ENCODE measurements around the gene SSTR3.

Gene SSTR3

DNA sequence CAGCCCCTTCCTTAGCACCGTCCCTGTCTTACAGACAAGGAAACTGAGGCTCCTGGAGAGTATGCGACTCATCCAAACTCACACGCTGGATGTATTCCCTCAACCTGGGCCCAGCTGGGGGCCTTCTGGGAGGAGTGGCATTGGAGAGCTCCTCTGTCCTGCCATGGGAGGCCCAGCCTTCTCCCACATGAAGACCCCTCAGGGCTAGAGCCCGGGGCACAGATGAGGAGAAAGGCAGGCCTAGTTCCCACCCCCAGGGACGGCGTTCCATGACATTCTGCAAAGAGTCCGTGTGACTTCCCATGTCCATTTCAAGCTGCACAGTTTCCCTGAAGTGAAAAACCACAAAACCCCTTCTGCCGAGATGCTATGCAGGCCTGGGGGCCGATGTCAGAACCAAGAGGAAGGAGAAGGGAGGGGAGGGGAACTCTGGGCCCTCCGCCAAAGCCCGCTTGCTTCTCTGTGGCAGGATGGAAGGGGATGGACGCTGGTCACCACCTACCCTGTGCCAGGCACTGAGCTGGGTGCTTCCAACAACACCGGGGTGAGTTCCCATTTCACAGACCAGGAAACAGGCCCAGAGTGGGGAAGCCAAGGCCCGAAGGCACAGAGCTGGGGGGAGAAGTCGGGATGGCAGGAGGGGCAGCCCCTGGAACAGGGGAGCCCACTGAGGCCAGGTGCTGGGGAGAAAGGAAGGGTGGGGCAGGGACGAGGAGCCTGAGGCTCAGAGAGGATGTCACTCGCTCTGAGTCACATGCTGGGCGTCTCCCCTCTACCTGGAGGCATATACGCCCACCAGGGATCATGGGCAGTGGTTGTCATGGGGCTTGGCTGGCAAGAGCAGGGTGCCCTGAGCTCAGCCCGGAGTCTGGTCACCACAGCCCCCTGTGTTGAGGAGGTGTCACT is 16.1 kb upstream of the SSTR3 start:
- DNase-seq = no peak

DNA sequence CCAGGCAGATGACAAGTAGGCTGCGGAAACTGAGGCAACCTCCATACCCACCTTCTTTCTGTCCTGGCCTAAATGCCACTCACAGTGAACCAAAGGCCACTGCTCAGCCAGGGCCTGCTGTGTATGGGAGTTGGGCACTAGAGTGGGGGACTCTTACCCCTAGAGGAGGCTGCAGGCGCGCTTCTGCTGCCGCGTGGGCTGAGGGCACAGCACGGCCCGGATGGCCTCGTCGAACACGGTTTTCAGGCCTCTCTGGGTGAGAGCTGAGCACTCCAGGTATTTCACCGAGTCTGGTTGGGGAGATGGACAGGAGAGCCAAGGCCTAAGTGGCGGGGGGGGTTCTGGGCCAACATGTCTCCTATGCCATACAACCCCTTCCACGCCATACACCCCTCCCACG is 14.2 kb upstream of the SSTR3 start:
- DNase-seq = no peak

DNA sequence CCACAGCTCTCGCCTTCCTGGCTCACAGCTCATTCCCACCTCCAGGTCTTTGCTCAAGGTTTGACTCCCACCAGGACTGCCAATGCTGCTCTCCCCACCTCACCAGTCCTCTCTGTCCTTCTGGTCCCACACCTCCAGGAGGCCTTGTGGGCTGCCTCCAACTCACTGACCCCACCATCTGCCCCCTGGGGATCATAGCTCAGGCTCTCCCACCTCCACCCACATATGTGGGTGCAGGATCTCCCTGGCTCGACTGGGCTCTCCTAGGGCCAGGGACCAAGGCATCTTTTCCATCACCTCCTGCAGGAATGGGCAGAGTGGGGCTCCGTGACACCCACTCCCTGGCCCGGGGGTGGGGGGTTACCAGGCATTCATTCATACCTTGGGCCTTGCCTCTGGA is 13.8 kb upstream of the SSTR3 start:
- DNase-seq = no peak

DNA sequence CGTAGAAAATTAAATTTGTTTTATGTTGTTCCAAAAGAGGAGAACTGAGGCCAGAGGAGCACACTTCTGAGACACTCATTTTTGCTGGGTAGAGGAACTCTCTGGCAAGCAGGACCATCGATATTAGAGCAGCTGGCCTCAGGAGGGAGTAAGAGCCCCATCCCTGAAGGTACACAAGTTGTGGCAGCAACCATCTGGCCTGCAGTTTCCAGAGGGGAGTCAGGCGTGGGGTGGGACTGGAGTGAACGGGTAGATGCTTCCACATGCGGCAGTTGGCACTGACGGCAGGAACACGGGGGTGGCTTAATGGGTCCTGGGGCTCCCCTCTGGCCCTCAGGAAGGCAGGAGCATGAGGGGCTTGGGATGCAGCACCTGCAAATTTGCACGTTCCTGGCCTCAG is 13.2 kb upstream of the SSTR3 start:
- no peak for DNase-seq

DNA sequence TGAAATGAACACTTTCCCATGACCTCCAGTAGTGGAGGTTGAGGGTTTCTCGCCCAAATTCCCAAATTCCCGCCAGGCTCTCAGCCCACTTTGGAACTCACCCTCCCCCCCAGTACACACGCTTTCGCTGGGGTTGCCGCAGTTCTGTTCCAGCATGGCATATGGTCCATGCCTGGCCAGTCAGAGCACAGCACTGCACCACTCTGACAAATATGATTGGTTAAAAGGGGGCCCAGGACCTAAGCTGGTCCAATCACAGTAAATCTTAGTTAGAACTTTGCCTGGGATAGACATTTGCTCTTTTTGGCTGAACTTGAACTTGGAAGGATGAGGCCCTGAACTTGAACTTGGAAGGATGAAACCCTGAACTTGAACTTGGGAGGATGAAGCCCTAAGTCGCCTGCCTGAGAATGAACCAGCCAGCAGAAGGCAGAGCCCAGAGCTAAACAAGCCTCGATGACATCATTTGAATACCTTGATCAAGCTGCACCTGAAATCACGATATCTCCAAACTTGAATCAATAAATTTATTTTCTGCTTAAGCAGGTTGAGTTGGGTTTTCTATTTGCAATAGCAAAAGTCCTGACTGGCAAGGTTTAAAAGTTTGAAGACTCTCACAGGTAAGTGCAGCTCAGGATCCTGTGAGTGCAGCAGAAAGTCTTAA is 12.6 kb upstream of the SSTR3 start:
- DNase-seq = no peak

DNA sequence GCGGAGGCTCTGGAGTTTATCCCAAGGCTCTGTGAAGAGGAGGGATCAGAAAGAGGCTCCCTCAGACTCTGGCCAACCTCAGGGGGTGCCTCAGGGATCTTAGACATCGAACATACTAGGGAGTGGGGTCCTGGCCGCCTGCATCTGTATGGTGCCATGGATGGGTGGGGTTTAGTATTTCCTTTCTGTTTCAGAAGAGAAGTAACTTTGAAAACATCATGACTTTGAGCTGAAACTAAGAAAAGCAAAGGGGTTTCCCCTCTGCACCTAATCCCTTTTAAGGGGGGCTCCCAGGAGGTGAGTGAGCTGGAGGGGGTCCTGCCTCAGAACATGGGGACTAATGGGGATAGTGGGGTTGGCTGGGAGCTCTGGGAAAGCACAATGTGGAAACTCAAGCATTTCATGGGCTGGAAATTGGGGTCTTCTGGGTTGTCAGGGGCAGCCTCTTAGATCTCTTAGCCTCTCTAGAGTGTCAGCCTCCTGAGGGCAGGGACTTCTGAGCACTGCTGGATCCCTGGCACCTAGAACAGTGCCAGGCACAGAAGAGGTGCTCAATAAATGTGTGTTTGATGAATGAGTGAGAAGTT is 11.8 kb upstream of the SSTR3 start:
- DNase-seq = no peak

DNA sequence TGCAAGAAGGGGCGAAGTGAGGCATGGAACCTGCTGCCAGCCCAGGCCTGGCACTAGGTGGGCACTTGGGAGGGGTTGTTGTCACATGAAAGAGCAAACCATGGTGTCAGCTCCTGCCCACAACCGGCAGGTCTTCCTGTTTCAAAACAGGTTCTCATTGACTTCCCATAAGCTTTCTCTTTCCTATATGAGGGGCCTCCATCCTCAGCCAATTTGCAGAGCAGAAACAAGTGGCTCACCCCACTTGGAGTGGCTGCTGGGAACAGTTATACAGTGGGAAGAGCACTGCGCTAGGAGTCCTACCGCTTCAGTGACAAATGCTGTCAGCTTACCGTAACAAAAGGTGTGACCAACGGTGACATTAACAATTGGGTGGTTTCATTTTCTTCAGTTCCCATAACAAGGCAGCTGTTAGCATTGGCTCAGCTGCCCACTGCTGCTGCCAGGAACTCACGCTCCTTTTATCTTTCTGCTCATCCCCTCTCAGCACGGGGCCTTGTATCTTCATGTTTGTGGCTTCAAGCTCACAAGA is 10.2 kb upstream of the SSTR3 start:
- no peak for DNase-seq

DNA sequence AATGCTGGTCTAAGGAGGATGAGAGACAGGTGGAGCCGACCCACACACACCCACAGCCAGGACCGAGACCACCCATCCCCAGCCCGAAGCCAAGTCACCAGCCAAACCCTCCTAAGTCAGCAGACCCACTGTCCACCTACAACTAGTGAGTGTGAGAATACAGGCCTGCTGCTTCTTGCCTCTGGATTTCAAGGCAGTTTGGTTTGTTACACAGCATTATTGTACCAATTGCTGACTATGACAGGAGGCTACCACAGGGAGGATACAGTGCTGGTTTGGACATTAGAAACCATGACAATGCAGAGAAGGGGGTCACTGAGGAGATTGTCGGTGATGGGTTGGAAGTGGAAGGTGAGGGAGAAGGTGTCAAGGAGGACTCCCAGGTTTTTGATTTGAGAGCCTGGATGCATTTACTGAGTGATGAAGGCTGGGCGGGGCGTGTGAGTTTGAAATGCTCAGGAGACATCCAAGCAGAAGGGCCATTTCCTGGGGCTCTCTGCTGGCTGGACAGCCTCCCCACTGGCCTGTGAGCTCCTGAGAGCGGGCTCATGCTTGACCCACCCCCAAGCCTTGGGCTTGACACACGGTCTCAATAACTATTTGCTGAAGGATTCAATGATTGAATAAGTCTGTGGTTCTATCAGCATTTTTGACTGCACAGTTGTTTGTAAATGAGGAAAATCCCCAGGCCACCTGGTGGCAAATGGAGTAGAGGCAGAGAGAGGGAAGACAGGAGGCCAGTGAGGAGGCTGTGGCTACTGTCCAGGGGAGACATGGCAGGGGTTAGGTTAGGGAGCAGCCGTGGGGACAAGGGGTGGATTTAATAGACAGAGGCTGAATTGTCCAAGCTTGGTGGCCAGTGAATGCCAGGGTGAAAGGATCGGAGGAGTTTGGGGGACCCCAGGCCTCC is 9.4 kb upstream of the SSTR3 start:
- DNase-seq = no peak

DNA sequence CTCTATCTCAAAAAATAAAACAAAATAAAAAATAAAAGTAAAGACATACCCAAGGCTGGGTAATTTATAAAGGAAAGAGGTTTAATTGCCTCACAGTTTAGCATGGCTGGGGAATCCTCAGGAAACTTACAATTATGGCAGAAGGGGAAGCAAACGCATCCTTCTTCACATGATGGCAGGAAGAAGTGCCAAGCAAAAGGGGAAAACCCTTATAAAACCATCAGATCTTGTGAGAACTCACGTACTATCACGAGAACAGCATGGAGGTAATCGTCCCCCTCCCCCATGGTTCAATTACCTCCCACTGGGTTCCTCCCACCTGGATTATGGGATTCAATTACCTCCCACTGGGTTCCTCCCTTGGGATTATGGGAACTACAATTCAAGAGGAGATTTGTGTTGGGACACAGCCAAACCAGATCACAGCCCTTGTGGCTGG is 8.3 kb upstream of the SSTR3 start:
- DNase-seq = no peak

DNA sequence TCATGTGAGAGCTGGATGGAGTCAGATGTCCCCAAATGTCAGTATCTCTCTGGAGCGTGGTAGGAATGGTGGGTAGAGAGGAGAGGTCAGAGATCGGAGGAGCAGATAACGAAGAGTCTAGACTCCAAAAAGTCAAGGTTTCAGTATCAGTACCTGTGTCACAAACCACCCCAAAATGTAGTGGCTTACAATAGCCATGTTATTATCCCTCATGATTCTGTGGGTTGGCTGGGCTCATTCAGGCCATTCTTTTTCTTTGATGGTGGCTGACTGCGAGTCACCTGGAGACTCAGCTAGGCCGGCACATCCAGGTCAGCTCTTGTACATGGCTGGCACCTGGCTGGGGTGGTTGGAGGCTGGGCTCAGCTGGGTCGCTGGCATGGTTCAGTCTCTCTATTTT is 7.3 kb upstream of the SSTR3 start:
- DNase-seq = no peak

DNA sequence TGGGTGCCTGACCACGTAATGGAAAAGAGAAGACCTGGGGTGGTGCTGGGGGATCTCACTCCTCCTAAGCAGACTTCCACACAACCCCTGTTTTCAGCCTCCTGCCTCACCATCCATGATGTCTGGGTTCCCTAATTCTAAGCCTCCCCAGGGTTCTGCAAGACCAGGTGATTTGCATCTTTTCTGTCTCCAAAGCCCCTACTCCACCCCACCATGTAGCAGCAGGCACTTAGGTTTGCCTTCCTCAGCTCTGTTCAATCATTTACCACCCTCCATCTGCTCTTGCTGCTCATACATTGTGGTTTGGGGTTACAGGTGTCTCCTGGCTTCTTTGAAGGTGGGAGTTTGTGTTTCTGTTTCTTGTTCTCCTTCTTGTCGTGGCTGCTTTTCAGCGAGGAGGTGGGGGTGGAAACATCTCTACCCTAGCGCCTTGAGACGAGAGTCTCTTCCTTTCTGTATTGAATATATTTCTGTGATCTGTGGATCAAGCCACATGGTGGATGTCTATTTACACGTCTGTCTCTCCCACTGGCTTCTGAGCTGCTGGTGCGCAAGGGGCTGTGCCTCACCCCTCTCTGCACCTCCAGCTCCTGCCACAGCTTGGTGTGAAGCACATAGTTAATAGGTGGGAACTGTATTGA is 6.6 kb upstream of the SSTR3 start:
- no peak for DNase-seq

DNA sequence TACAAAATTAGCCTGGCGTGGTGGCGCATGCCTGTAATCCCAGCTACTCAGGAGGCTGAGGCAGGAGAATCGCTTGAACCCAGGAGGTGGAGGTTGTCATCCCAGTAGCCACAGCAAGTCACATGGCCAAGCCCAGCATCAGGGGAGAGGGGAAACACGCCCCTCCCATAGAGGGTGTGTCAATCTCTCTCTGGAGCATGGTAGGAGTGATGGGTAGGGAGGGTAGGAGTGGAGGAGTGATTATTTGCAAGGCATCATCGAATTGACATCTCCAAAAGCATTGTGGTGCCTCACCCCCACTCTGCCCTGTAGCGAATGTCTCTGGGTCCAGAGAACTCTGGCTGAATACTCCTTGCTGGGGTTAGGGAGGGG is 6.1 kb upstream of the SSTR3 start:
- no peak for DNase-seq

DNA sequence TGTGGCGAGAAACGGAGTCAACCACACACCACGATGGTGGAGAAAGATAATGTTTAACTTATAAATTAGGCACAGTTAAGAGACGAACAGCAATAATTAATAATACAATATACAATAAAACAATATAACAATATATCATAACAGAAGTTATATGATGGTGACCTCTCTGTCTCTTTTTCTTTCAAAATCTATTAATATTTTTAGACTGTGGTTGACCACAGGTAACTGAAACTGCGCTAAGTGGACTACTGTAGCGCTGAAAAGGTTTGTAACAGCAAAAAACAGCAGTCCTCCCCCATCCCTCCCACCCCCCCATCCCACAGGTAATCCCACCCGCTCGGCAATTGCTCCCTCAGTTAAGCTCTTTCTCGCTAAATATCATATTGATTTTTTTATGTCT is 3.6 kb upstream of the SSTR3 start:
- DNase-seq = no peak

DNA sequence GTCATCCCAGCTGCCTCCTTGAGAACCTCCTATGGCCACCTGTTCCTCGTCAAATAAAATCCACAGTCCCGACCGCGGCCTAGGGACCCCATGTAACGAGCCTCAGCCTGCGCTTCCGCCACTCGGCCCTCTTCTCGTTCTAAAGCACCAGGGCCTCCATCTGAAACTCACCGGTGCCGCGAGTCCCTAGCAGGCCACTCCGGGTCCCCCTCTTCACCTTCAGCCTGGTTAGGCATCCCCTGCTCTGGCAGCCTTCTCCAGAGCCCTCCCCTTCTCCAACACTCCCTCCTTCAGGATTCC is 2.4 kb upstream of the SSTR3 start:
- DNase-seq = no peak

DNA sequence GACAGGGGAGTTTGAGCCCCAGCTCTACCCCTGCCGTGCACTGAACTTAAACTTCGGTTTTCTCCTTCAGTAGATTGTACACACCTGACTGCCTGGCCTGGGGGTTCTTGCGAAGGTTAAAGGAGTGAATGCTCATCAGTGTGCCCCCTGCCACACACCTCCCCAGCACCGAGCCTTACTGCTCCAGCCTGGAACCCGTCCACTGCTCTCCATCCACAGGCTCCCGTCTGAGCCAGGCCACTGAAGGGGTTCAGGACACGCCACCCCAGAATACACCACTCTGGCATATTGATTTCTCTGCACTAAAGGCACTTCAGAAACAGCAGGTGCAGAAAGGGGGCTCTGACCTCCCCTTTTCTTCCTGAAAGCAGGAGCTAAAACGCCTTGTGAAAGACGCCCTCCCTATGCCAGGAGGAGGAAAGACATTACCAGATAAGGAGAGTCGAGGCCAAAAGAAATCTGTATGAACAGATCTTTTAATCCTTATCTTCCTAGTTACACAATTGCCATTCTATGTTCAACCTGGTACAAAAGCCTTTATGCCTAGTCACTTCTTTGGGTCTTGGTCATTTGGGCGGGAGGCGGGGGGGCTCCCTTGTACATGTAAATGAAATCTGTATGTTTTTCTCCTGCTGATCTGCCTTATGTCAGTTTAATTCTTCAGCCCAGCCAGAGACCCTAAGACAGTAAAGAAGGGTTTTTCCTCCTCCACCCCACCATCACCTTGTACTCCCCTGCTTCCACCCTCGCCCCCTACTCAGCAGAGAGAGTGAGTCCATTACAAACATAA is 1.9 kb upstream of the SSTR3 start:
- DNase-seq = no peak

DNA sequence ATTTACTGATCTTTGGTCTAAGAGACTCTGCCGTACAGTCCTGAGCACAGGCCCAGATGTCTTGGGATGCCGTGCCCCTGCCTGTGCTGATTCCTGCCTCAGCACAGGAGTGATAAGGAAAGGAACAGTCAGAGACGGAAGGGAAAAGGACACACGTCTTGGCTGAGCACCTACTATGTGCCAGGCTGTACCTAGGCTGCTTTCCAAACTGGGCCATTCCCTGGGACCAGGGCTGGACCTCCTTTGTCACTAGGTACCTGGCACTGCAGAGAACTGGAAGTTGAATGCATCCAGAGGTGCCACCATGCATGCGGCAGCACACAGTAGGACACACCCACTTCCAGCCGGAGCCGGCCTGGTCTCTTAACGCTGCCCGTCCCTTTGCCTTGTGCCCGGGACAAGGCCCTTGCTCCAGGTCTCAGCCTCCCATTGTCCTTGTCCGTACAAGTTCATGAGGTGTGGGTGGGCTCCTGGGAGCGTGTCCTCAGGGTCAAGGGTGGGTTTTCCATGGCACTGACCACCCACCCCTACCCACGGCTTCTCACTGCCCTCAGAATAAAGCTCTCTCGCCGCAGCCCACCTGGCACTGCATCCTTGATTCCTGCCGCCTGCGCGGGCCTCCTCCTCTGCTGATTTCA is 1.1 kb upstream of the SSTR3 start:
- no peak for DNase-seq

DNA sequence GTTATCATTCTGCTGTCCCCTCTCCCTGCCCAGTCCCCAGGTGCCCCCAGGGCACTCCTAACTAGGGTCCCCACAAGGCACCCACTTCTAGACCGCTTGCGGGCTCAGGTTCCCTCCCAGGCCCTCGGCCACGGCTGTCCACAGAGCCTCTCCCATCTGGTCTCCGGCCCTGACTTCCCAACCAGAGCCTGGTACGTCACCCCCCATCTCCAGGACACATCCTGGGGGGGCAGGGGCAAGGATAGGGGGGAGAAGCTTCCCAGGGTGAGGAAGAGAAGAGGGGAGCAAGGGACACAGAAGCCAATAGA is 457 bp downstream of the SSTR3 start:
- no peak for DNase-seq

DNA sequence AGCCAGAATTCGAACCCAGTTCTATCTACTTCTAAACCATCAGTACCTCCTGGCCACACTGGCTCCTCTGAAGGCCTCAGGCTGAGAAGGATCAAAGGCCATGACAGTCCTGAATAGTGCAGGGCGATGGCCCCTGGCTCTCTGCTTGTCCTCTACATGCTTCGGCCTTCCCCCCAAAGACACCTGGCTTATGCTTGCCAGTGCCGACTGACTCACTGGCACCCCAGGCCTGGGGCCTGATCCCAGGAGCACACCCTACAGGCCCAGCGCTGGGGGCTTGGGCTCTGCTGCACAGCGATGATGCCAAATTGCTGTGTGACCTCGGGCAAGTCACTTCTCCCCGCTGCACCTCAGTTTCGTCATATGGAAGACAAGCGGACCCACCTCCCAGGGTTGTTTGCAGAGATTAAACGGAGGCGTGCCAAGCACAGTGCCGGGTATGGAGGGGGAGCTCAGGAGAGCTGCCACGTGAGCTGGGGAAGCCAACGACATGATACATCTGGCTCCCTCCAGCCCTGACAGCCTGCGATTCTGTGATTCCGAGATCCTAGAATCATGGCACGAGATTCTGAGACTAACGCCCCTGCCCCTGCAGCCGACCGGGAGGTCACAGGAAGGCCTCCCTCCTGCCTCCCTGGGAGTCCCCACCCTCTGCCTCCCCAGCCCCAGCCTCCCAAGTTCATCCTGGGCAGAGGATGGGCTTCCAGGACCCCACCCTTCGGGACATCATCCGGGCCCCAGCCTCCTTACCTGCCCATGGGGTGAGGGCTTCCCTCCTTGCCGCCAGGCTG is 1.0 kb downstream of the SSTR3 start:
- DNase-seq = no peak

DNA sequence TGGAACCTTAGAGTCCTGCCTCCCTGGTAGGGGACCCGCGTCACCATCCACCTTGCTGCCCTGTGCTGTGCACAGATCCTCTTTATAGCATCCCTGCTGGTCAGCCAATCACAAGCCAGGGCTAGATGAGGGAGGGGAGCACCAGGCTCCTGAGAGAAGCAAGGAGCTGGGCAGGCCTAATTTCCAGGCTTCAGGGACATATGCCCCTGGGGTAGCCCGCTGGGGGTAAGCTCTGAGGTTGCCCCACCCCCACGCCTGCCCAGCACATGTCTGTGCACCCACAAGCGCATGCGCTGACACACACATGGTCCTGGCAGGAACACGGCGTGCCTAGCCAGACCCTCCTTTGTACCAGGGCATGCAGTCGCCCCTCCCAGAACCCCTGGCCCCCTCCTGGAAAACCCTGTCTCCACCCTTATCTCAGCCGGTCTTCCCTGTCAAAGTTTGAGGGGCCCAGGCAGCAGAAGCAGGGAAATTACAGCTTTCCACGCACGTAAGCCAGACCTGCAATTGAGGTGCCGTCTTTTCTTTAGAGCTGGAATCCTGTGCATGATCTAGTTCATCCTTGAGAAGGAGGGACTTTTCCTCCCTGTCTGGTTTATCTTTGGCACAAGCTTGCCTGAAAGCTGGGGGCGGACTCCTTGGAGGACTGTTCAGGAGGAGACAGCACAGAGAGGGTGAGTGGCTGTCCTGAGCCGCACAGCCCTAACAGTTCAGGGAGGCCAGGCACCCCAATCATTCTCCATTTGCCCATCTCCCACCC is 2.1 kb downstream of the SSTR3 start:
- peak; percentile 26 for DNase-seq
